Eye (tissue), 1 donor: ENCODE results near the gene TMEM95.

Experiments
- DNase-seq: peaks from one replicate; pipeline ENCODE4 v3.0.0-alpha.2; 2015

Gene TMEM95

DNA sequence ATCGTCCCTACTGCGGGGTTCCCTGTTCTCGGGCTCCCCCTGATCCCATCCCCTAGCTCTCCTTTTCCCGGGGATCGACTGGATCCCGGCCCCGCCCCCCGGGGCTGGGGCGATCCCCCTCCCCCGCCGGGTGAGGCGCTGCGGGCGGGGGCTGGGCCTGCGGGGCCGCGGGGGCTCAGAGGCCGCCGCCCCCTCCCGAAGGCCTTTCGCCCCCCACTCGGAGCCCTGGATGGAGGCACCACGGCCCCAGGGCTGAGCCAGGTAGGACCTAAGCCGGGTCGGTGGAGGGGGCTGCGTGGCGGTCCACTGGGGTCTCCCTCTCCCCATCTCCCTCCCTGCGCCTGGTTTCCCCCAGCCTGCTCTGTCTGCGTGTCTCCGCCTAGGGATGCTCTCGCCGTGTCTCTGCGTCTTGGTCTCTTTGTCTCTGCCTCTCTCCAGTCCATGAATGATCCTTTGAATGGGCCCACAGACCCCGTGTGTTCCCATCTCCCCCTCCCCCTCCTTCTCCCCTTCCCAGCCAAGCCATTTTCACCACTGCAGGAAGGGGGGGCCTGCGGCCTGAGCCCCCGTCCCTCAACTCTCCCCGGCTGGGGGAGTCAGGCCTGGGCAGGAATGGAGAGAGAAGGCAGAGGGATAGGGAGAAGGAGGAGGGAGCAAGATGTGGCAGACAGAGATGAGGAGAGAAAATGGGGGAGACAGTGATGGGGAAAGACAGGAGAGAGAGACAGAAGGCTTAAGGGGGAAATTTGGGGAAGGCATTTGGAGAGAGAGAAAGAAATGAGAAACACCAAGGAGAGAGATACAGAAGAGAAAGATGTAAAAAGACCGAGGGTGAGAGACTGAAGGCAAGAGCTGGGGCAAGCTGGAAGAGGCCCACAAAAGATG lies 50.6 kb downstream of the TMEM95 start:
- DNase-seq = peak; percentile 71

- peak; percentile 10 for DNase-seq
These were observed 51.4 kb downstream of the TMEM95 start for GRCh38 chr17:7406235-7406825.
